Neural progenitor cell (in vitro differentiated cells): ENCODE measurements around the gene STAT5B.

Experiments
- EZH2 ChIP-seq: fragments of 200-600 bp; sonication (generic); IDR thresholded peaks from 2 replicates; pipeline ENCODE4 v1.6.1; 2017; ENCODE audit warnings: antibody characterized with exemption, mild to moderate bottlenecking, moderate library complexity
- TF ChIP-seq, protein P1 (sequence below): fragments of 200-600 bp; sonication (generic); IDR thresholded peaks from 2 replicates; pipeline ENCODE4 v1.5.1; 2017; ENCODE audit warnings: antibody characterized with exemption, mild to moderate bottlenecking

DNA sequence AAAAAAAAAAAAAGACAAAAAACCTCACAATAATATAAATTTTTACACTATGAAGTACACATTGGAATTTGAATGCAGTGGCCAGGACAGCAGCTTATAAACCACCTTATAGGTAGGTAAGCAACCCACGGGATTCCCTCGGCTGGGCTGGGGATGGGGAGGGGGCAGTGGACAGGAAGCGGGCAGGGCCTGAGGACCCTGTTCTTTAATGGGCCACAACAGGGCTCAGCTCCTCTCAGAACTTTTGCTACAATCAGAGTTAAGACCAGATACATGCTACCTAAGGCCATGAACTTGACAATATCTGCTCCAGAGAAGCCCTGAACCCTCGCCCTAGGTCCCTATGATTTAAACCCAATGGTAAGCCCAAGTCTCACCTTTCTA is 37.2 kb upstream of the STAT5B start:
- TF ChIP-seq, protein P1, sequence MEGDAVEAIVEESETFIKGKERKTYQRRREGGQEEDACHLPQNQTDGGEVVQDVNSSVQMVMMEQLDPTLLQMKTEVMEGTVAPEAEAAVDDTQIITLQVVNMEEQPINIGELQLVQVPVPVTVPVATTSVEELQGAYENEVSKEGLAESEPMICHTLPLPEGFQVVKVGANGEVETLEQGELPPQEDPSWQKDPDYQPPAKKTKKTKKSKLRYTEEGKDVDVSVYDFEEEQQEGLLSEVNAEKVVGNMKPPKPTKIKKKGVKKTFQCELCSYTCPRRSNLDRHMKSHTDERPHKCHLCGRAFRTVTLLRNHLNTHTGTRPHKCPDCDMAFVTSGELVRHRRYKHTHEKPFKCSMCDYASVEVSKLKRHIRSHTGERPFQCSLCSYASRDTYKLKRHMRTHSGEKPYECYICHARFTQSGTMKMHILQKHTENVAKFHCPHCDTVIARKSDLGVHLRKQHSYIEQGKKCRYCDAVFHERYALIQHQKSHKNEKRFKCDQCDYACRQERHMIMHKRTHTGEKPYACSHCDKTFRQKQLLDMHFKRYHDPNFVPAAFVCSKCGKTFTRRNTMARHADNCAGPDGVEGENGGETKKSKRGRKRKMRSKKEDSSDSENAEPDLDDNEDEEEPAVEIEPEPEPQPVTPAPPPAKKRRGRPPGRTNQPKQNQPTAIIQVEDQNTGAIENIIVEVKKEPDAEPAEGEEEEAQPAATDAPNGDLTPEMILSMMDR: no peak
- no peak for TF ChIP-seq EZH2
